ENCODE data around the gene ALDH1B1. TPM values are rescaled to one million over a fixed set of nuclear protein-coding genes. Genes with fewer than 3 reads are reported as not detected.

The ALDH1B1 gene
- polyA plus RNA-seq, 1 donor (not counting 4 experiments of a cell fraction or from before 2014, with no cell fraction given): 14.4 TPM

DNA sequence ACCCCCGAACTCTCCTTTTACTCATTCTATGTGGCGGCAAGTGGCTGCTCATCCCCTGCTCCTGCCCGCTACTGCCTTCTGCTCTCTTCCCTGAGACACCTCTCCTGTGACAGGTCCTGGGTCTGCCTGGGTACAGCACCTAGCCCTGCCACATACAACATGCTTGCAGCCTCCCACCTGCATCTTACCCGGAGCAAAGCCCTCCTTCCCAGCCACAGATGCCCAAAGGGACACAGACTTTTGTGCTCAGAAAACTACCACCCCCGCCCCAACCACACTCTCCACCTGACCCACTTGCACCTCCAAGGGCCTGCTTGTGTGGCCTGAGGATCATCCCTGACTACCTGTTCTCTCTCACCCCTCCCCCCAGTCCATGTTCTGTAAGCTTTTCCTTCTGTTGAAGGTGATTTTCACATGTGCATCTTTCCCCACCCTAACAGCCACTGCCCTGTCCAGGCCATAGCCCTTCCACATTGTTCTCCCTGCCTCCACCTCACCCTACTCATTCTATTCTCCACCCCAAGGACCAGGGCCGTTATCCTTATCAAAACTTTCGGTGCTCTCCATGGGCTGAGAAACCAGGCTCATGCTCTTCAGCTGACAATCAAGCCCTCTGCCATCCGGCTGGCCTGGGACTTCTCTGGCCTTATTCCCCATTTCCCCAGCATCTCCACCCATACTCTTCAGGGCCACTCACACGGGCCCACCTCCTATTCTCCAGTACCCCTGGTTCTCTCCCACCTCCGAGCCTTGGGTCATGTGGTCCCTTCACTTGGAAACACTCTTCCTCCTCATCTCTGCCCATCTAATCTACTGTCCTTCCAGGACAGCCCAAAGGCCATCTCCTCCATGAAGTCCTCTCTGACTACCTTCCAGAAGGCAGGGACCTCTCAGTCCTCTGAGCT, 46.4 kb upstream of the ALDH1B1 start:
- TF ChIP-seq, protein P1, sequence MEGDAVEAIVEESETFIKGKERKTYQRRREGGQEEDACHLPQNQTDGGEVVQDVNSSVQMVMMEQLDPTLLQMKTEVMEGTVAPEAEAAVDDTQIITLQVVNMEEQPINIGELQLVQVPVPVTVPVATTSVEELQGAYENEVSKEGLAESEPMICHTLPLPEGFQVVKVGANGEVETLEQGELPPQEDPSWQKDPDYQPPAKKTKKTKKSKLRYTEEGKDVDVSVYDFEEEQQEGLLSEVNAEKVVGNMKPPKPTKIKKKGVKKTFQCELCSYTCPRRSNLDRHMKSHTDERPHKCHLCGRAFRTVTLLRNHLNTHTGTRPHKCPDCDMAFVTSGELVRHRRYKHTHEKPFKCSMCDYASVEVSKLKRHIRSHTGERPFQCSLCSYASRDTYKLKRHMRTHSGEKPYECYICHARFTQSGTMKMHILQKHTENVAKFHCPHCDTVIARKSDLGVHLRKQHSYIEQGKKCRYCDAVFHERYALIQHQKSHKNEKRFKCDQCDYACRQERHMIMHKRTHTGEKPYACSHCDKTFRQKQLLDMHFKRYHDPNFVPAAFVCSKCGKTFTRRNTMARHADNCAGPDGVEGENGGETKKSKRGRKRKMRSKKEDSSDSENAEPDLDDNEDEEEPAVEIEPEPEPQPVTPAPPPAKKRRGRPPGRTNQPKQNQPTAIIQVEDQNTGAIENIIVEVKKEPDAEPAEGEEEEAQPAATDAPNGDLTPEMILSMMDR (optimal IDR thresholded peaks at IDR 0.05 in 1 of 3, IDR thresholded peaks at IDR 0.05 in 1 of 3, conservative IDR thresholded peaks at IDR 0.05 in 1 of 3; ENCODE audit: extremely low read depth in 1 of 3, insufficient read depth in 2 of 3, low read length in 3 of 3): no peak
- no peak for TF ChIP-seq EZH2 (IDR thresholded peaks at IDR 0.05; ENCODE audit: low read length)
- DNase-seq (ENCODE audit: low read depth, low spot score) (no peak), FAIRE-seq (no peak)
- no peak overlapping the region for H3K4me2 ChIP-seq (ENCODE audit: control insufficient read depth, extremely low read depth, insufficient read depth, low read depth, low read length)
- H3K9me1 ChIP-seq (ENCODE audit: control insufficient read depth, extremely low read depth, insufficient read depth, low read length): no peaks in the 10 kb centered on the region
- H3K27me3 ChIP-seq (ENCODE audit: control insufficient read depth, extremely low read depth, insufficient read depth, low read length): peaks cover 24% of the 10 kb centered on the region
- dilution Hi-C loops (cut with MboI; ENCODE audit: extremely low pct_ligation_motif_present, low sequenced_read_pairs): no loop called here
- no peak overlapping the region for H3K4me3 ChIP-seq (ENCODE audit: control insufficient read depth in 2 of 3, extremely low read depth in 1 of 3, insufficient read depth in 2 of 3, low read depth in 1 of 3, low read length in 3 of 3)
- H3K9ac ChIP-seq (ENCODE audit: control insufficient read depth, extremely low read depth, insufficient read depth, low read length): no peak overlapping the region
- H3K27ac ChIP-seq (ENCODE audit: control insufficient read depth, insufficient read depth, low read length): no peak overlapping the region
- no peaks in the 10 kb centered on the region for H3K79me2 ChIP-seq (ENCODE audit: control insufficient read depth, insufficient read depth, low read length)
- H3K9me3 ChIP-seq (ENCODE audit: control insufficient read depth, low read depth, low read length): no peaks in the 10 kb centered on the region
- no peaks in the 10 kb centered on the region for H4K20me1 ChIP-seq (ENCODE audit: control insufficient read depth, extremely low read depth, insufficient read depth, low read length)
- no peak overlapping the region for H2AFZ ChIP-seq (ENCODE audit: control insufficient read depth, low read length)
- no peaks in the 10 kb centered on the region for H3K4me1 ChIP-seq (ENCODE audit: control insufficient read depth, extremely low read depth, insufficient read depth, low read length)
- no peaks in the 10 kb centered on the region for H3K36me3 ChIP-seq (ENCODE audit: control insufficient read depth in 2 of 2, extremely low read depth in 1 of 2, insufficient read depth in 2 of 2, low read length in 2 of 2)

DNA sequence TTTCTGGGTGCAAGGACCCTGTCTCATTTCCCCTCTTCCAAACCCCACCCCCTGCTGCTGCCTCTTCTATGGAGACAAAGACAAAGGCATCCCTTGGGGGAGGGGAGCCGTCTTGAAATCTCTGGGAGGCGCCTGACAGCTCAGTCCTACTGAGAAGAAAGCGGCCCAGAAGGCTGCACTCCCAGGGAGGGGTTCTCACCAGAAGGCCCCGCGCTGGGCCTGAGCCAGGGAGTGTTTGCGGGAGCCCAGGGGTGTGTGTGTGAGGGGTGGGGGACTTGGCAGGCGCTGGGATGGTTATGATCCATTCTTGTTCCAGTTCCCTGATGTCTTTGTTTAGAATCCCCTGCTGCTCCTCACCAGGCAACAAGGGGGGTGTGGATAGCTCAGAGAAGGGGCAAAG, 45.7 kb upstream of the ALDH1B1 start:
- FAIRE-seq (no peak), DNase-seq (ENCODE audit: low read depth, low spot score) (no peak)
- H3K27me3 ChIP-seq (ENCODE audit: control insufficient read depth, extremely low read depth, insufficient read depth, low read length): peaks cover 22% of the 10 kb centered on the region
- H3K27ac ChIP-seq (ENCODE audit: control insufficient read depth, insufficient read depth, low read length): no peak overlapping the region
- H3K36me3 ChIP-seq (ENCODE audit: control insufficient read depth in 2 of 2, extremely low read depth in 1 of 2, insufficient read depth in 2 of 2, low read length in 2 of 2): no peaks in the 10 kb centered on the region
- H2AFZ ChIP-seq (ENCODE audit: control insufficient read depth, low read length): no peak overlapping the region
- dilution Hi-C loops (cut with MboI; ENCODE audit: extremely low pct_ligation_motif_present, low sequenced_read_pairs): no loop called here
- no peaks in the 10 kb centered on the region for H3K4me1 ChIP-seq (ENCODE audit: control insufficient read depth, extremely low read depth, insufficient read depth, low read length)
- no peaks in the 10 kb centered on the region for H4K20me1 ChIP-seq (ENCODE audit: control insufficient read depth, extremely low read depth, insufficient read depth, low read length)
- no peak overlapping the region for H3K4me3 ChIP-seq (ENCODE audit: control insufficient read depth in 2 of 3, extremely low read depth in 1 of 3, insufficient read depth in 2 of 3, low read depth in 1 of 3, low read length in 3 of 3)
- TF ChIP-seq EZH2 (IDR thresholded peaks at IDR 0.05; ENCODE audit: low read length): no peak
- TF ChIP-seq, protein P1 (optimal IDR thresholded peaks at IDR 0.05 in 1 of 3, IDR thresholded peaks at IDR 0.05 in 1 of 3, conservative IDR thresholded peaks at IDR 0.05 in 1 of 3; ENCODE audit: extremely low read depth in 1 of 3, insufficient read depth in 2 of 3, low read length in 3 of 3): no peak
- no peaks in the 10 kb centered on the region for H3K79me2 ChIP-seq (ENCODE audit: control insufficient read depth, insufficient read depth, low read length)
- H3K9me1 ChIP-seq (ENCODE audit: control insufficient read depth, extremely low read depth, insufficient read depth, low read length): no peaks in the 10 kb centered on the region
- no peaks in the 10 kb centered on the region for H3K9me3 ChIP-seq (ENCODE audit: control insufficient read depth, low read depth, low read length)
- no peak overlapping the region for H3K4me2 ChIP-seq (ENCODE audit: control insufficient read depth, extremely low read depth, insufficient read depth, low read depth, low read length)
- H3K9ac ChIP-seq (ENCODE audit: control insufficient read depth, extremely low read depth, insufficient read depth, low read length): no peak overlapping the region

Measured in keratinocyte (primary cell).